ENCODE data around the gene KLHL1.
A peak's percentile ranks its signal among the peaks of the same experiment; 100 is the strongest.

The KLHL1 gene

DNA sequence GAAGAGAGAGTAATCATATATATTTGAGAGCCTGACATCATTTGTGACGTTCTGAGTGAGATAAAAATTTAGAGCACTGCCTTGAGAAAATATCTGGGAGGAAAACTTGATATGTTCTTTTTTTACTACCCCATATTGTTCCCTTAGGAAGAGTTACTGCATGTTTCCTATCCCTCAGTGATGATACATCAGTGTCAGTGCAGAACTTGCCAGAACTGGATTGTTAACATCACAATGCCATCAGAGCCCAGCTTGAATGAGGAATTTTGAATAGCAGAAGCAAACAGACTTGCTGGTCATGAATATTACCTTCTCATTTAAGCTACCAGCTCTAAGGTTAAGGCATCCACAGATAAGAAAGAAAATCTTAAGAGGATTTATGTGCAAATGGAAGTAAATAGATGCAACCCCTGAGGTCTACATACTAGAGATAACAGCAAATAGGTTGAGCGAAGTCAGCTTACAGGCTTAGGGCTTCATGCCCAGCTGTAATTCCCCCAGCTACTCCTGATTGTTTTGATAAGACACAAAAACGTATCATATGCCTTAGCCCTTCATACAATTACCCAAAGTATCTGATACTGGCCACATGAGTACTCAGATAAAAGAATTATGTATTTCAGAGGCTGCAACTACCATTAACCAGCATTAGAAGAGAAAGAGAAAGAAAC lies 314.3 kb downstream of the KLHL1 start:
- Histone ChIP-seq H3K9me3 (ENCODE audit: control insufficient read depth, insufficient read depth, low read depth, low read length) (no peaks in the 10 kb centered on the region), H3K4me1 (ENCODE audit: control insufficient read depth, insufficient read depth, low read length) (no peaks in the 10 kb centered on the region), H3K36me3 (ENCODE audit: control insufficient read depth in 2 of 2, insufficient read depth in 1 of 2, low read length in 2 of 2) (no peaks in the 10 kb centered on the region), H3K4me3 (ENCODE audit: low read depth, low read length) (no peak overlapping the region), H3K27ac (ENCODE audit: extremely low read depth, low read depth, low read length) (no peak overlapping the region)
- TF ChIP-seq ZNF701 (tag by site-specific recombination; IDR thresholded peaks at IDR 0.05) (no peak), TRIM28 (IDR thresholded peaks at IDR 0.05; ENCODE audit: borderline replicate concordance, low read length) (peak; percentile 78; the same call in 1 of the 2 replicates)
- ChIA-PET CTCF (interaction anchor here (0.7 kb wide), 1 partner anchor 10 kb away, joined by 5 read pairs; no protein-coding TSS in a partner anchor), POLR2A (no interaction called here)

DNA sequence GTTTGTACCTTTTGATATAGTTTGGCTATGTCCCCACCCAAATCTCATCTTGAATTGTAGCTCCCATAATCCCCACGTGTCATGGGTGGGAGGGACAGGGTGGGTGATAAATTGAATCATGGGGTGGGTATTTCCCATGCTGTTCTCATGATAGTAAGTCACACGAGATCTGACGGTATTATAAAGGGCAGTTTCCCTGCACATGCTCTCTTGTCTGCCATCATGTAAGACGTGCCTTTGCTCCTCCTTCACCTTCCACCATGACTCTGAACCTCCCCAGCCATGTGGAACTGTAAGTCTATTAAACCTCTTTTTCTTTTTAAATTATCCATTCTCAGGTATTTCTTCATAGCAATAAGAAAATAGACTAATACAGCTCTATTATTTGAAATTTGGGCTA lies 331.3 kb downstream of the KLHL1 start:
- no peaks in the 10 kb centered on the region for H3K9me3 ChIP-seq (ENCODE audit: control insufficient read depth, insufficient read depth, low read depth, low read length)
- TF ChIP-seq, protein P1, sequence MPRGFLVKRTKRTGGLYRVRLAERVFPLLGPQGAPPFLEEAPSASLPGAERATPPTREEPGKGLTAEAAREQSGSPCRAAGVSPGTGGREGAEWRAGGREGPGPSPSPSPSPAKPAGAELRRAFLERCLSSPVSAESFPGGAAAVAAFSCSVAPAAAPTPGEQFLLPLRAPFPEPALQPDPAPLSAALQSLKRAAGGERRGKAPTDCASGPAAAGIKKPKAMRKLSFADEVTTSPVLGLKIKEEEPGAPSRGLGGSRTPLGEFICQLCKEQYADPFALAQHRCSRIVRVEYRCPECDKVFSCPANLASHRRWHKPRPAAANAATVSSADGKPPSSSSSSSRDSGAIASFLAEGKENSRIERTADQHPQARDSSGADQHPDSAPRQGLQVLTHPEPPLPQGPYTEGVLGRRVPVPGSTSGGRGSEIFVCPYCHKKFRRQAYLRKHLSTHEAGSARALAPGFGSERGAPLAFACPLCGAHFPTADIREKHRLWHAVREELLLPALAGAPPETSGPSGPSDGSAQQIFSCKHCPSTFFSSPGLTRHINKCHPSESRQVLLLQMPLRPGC (tag by site-specific recombination; IDR thresholded peaks at IDR 0.05) = no peak
- TF ChIP-seq ZEB2 (tag by site-specific recombination; IDR thresholded peaks at IDR 0.05) (no peak), ZNF670 (tag by site-specific recombination; IDR thresholded peaks at IDR 0.05; ENCODE audit: low read depth) (no peak), ZNF16 (tag by site-specific recombination; IDR thresholded peaks at IDR 0.05; ENCODE audit: low read depth) (no peak), ZNF24 (tag by site-specific recombination; IDR thresholded peaks at IDR 0.05) (no peak), ZBTB7A (tag by site-specific recombination; IDR thresholded peaks at IDR 0.05; ENCODE audit: low read depth) (no peak), ZNF404 (tag by site-specific recombination; IDR thresholded peaks at IDR 0.05) (no peak), ZNF248 (tag by site-specific recombination; IDR thresholded peaks at IDR 0.05) (no peak), BCL11A (tag by site-specific recombination; IDR thresholded peaks at IDR 0.05; ENCODE audit: low read depth) (no peak), ZNF629 (tag by site-specific recombination; IDR thresholded peaks at IDR 0.05) (no peak), GLIS2 (tag by site-specific recombination; IDR thresholded peaks at IDR 0.05) (no peak)
- TF ChIP-seq, protein P2, sequence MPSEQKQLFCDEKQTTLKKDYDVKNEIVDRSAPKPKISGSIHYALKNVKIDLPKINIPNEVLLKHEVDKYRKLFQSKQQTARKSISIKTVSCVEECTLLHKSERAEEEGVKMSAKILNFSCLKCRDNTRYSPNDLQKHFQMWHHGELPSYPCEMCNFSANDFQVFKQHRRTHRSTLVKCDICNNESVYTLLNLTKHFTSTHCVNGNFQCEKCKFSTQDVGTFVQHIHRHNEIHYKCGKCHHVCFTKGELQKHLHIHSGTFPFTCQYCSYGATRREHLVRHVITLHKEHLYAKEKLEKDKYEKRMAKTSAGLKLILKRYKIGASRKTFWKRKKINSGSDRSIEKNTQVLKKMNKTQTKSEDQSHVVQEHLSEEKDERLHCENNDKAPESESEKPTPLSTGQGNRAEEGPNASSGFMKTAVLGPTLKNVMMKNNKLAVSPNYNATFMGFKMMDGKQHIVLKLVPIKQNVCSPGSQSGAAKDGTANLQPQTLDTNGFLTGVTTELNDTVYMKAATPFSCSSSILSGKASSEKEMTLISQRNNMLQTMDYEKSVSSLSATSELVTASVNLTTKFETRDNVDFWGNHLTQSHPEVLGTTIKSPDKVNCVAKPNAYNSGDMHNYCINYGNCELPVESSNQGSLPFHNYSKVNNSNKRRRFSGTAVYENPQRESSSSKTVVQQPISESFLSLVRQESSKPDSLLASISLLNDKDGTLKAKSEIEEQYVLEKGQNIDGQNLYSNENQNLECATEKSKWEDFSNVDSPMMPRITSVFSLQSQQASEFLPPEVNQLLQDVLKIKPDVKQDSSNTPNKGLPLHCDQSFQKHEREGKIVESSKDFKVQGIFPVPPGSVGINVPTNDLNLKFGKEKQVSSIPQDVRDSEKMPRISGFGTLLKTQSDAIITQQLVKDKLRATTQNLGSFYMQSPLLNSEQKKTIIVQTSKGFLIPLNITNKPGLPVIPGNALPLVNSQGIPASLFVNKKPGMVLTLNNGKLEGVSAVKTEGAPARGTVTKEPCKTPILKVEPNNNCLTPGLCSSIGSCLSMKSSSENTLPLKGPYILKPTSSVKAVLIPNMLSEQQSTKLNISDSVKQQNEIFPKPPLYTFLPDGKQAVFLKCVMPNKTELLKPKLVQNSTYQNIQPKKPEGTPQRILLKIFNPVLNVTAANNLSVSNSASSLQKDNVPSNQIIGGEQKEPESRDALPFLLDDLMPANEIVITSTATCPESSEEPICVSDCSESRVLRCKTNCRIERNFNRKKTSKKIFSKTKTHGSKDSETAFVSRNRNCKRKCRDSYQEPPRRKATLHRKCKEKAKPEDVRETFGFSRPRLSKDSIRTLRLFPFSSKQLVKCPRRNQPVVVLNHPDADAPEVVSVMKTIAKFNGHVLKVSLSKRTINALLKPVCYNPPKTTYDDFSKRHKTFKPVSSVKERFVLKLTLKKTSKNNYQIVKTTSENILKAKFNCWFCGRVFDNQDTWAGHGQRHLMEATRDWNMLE (tag by site-specific recombination; conservative IDR thresholded peaks at IDR 0.05; ENCODE audit: low read depth) = no peak
- no peak overlapping the region for H3K27ac ChIP-seq (ENCODE audit: extremely low read depth, low read depth, low read length)
- CTCF ChIA-PET = no interaction called here
- POLR2A ChIA-PET = no interaction called here
- no peak overlapping the region for H3K4me3 ChIP-seq (ENCODE audit: low read depth, low read length)
- no peaks in the 10 kb centered on the region for H3K36me3 ChIP-seq (ENCODE audit: control insufficient read depth in 2 of 2, insufficient read depth in 1 of 2, low read length in 2 of 2)
- H3K4me1 ChIP-seq (ENCODE audit: control insufficient read depth, insufficient read depth, low read length) = no peaks in the 10 kb centered on the region

DNA sequence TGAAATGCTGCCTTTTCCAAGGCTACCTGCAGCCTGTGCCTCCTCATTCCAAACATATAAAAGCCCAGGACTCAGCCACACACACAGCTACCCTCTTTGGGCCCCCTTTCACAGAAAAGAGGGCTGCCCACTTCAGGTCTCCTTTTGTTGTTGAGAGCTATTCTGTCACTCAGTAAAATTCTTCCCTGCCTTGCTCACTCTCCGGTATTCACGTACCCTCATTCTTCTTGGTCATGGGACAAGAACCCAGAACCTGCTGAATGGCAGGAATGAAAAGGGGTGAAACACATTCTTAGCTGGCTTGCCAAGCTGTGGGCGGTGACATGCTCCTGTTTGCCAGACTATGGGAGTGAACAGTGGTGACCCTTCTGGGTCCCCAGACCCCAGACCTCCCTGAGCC lies 338.6 kb downstream of the KLHL1 start:
- CTCF ChIA-PET = no interaction called here

More for the DNA sequence above, 338.6 kb downstream of the KLHL1 start:
- no peaks in the 10 kb centered on the region for H3K4me1 ChIP-seq (ENCODE audit: control insufficient read depth, insufficient read depth, low read length)
- no peak overlapping the region for H3K4me3 ChIP-seq (ENCODE audit: low read depth, low read length)
- no peak for TF ChIP-seq ZNF146 (tag by site-specific recombination; IDR thresholded peaks at IDR 0.05)
- TF ChIP-seq ZFP3 (tag by site-specific recombination; IDR thresholded peaks at IDR 0.05; ENCODE audit: low read depth) = no peak
- TF ChIP-seq SETDB1 (IDR thresholded peaks at IDR 0.05; ENCODE audit: insufficient read length, low read length) = peak; percentile 72
- TF ChIP-seq TRIM28 (IDR thresholded peaks at IDR 0.05; ENCODE audit: borderline replicate concordance, low read length) = peak; percentile 92; the same call in 1 of the 2 replicates
- no peak for TF ChIP-seq ZNF596 (tag by site-specific recombination; IDR thresholded peaks at IDR 0.05)
- POLR2A ChIA-PET = no interaction called here
- no peaks in the 10 kb centered on the region for H3K36me3 ChIP-seq (ENCODE audit: control insufficient read depth in 2 of 2, insufficient read depth in 1 of 2, low read length in 2 of 2)
- no peak overlapping the region for H3K27ac ChIP-seq (ENCODE audit: extremely low read depth, low read depth, low read length)
- H3K9me3 ChIP-seq (ENCODE audit: control insufficient read depth, insufficient read depth, low read depth, low read length) = no peaks in the 10 kb centered on the region

Measured in HEK293 (cell line).